ENCODE measurements around the gene DZANK1. TPM values are rescaled to one million over a fixed set of nuclear protein-coding genes. Genes with fewer than 3 reads are reported as not detected.

DZANK1 gene
- total and polyA plus RNA-seq, 2 of the 8 experiments (the other 6 are each of a cell fraction or from before 2014, with no cell fraction given), result 8.0 to 9.9 TPM

- TF ChIP-seq CHD7 (IDR thresholded peaks at IDR 0.05; ENCODE audit: insufficient replicate concordance, low read length) (no peak), ZNF274 (IDR thresholded peaks at IDR 0.05; ENCODE audit: borderline replicate concordance, extremely low read depth, low read length) (no peak), ASH2L (IDR thresholded peaks at IDR 0.05; ENCODE audit: low read length) (no peak), E2F6 (IDR thresholded peaks at IDR 0.05) (no peak), HDAC2 (IDR thresholded peaks at IDR 0.05; ENCODE audit: borderline replicate concordance in 1 of 2, low read depth in 2 of 2, low read length in 2 of 2) (no peak), YY1 (IDR thresholded peaks at IDR 0.05; ENCODE audit: low read depth, low read length) (no peak), EZH2 (IDR thresholded peaks at IDR 0.05; ENCODE audit: low read depth, low read length, severe bottlenecking) (no peak)
Measured at GRCh38 chr20:18372296-18372695, 94.5 kb downstream of the DZANK1 start (continued).
